Thoracic aorta (tissue), 2 donors: ENCODE measurements around the gene CPSF3. TPM values are rescaled to one million over a fixed set of nuclear protein-coding genes. Genes with fewer than 3 reads are reported as not detected.
A peak's percentile ranks its signal among the peaks of the same experiment; 100 is the strongest.
"Not testable (repeated sequence)": the region's sequence is repeated elsewhere in the genome, so short reads cannot be mapped to it uniquely, and the experiment has no call there.

ENCODE experiments used
- ATAC-seq: fragments of 150-250 bp; one replicate; pipeline ENCODE4 v1.8.0; 2017; ENCODE audit warnings: low read depth; ENCODE audit not compliant: insufficient number of reproducible peaks, low FRiP score
- DNase-seq: peaks from one replicate; pipeline ENCODE4 v3.0.0-alpha.2; 2020; ENCODE audit warnings: low spot score
- H3K27ac ChIP-seq, 2 donors: fragments of 200-600 bp; sonication (generic); 1 replicate in 1 of 2; 2 replicates in 1 of 2; pipeline ENCODE4 v1.5.1; 2016; ENCODE audit warnings: mild to moderate bottlenecking in 2 of 2, moderate library complexity in 2 of 2
- H3K27me3 ChIP-seq: fragments of 200-600 bp; sonication (generic); replicated peaks from 2 replicates; pipeline ENCODE4 v1.6.0; 2016; ENCODE audit warnings: mild to moderate bottlenecking; ENCODE audit not compliant: insufficient read depth
- H3K36me3 ChIP-seq: fragments of 200-600 bp; sonication (generic); one replicate; pipeline ENCODE4 v1.5.1; 2016
- H3K4me1 ChIP-seq, 2 donors: fragments of 200-600 bp; sonication (generic); 1 replicate in 1 of 2; 2 replicates in 1 of 2; pipeline versions ENCODE4 v1.5.1 to v1.6.0; 2016; ENCODE audit warnings: low read depth in 2 of 2, mild to moderate bottlenecking in 1 of 2; ENCODE audit not compliant: control insufficient read depth in 1 of 2
- H3K4me3 ChIP-seq: fragments of 200-600 bp; sonication (generic); 2 replicates; pipeline ENCODE4 v1.5.1; 2016; ENCODE audit warnings: mild to moderate bottlenecking
- H3K9me3 ChIP-seq: fragments of 200-600 bp; sonication (generic); 2 replicates; pipeline ENCODE4 v1.5.1; 2016
- total RNA-seq, 2 donors: library from RNA; depleted of rRNA; stranded (reverse); fragments of >200 nt; gene quantifications; one replicate each; pipeline versions ENCODE4 v1.1.0 to v1.2.3, GENCODE V29; 2016
- TF ChIP-seq, protein P1 (sequence below): fragments of 200-600 bp; sonication (generic); IDR thresholded peaks from one replicate; pipeline ENCODE4 v1.5.1; 2019; ENCODE audit warnings: antibody characterized with exemption

CPSF3 gene
- total RNA-seq, 2 donors from 2014 or later: 13.1 to 18.9 TPM

DNA sequence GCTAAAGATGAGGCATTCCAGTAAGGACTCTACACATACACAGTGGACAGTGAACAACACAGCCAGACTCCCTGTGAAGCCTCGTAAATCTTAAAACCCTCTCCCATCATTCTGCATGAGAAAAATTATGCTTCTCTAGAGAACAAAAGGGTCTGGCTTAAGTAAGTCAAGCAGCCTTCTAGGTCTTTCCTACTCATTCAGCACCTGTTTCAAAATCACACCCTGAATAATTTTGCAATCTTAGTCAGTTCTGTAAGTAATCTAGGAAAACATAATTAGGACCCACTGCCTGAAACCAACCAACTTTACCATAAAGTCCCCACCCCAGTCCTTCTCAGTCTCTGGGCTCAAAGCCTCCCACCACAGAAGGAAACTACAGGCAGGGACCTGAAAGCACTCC lies 70.6 kb downstream of the CPSF3 start:
- Histone ChIP-seq H3K27me3 (no peaks in the 10 kb centered on the region), H3K4me1 (peaks cover 4 to 12% of the 10 kb centered on the region in 2 donors), H3K27ac (no peak overlapping the region), H3K4me3 (no peak overlapping the region), H3K36me3 (peaks cover 29% of the 10 kb centered on the region), H3K9me3 (no peaks in the 10 kb centered on the region)
- ATAC-seq (no peak), DNase-seq (no peak)
- TF ChIP-seq, protein P1, sequence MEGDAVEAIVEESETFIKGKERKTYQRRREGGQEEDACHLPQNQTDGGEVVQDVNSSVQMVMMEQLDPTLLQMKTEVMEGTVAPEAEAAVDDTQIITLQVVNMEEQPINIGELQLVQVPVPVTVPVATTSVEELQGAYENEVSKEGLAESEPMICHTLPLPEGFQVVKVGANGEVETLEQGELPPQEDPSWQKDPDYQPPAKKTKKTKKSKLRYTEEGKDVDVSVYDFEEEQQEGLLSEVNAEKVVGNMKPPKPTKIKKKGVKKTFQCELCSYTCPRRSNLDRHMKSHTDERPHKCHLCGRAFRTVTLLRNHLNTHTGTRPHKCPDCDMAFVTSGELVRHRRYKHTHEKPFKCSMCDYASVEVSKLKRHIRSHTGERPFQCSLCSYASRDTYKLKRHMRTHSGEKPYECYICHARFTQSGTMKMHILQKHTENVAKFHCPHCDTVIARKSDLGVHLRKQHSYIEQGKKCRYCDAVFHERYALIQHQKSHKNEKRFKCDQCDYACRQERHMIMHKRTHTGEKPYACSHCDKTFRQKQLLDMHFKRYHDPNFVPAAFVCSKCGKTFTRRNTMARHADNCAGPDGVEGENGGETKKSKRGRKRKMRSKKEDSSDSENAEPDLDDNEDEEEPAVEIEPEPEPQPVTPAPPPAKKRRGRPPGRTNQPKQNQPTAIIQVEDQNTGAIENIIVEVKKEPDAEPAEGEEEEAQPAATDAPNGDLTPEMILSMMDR: no peak

DNA sequence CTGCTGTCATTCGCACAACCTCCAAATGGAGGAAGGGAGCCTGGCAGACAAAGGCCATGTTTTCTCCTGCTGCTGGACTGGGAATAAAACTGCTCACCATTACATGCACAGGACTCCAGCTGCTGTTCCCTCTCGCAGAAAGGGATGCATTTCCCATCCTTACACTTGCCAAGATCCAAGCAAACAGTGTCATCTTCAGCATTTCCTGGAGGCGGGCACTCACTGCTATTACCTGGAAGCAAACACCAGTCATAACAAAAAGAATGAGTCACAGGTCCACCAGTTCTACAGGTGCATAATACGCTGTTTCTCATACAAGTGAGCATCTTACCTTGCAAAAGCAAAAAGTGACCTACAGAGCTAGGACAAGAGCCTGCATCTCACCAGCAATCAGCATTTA lies 73.6 kb downstream of the CPSF3 start:
- no peaks in the 10 kb centered on the region for H3K27me3 ChIP-seq
- peaks cover 4 to 21% of the 10 kb centered on the region in 2 donors for H3K4me1 ChIP-seq
- ATAC-seq (no peak), DNase-seq (no peak)
- peaks cover 20% of the 10 kb centered on the region for H3K36me3 ChIP-seq
- no peaks in the 10 kb centered on the region for H3K9me3 ChIP-seq
- H3K4me3 ChIP-seq: no peak overlapping the region
- H3K27ac ChIP-seq: no peak overlapping the region
- TF ChIP-seq, protein P1: no peak

DNA sequence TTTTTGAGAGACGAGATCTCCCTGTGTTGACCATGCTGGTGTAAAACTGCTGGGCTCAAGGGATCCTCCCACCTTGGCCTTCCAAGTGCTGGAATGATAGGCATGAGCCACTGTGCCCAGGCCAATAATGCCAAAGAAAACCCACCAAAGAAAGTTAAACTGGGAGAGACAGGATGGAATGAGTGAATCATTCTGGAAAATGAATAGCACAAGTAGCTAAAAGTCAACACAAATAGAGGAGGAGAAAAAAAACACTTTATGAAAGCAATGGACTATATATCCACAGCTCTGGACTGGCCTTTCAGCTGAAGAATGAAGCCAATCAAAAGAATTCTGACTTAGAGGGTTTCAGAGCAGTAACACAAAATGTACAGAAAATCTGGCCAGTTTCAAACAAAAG lies 74.8 kb downstream of the CPSF3 start:
- DNase-seq: no peak
- Histone ChIP-seq H3K27me3 (no peaks in the 10 kb centered on the region), H3K36me3 (peaks cover 18% of the 10 kb centered on the region), H3K27ac (peak overlapping the region; percentile 28 to 54), H3K4me1 (peaks cover 4 to 21% of the 10 kb centered on the region in 2 donors), H3K4me3 (no peak overlapping the region), H3K9me3 (no peaks in the 10 kb centered on the region)
- TF ChIP-seq, protein P1: no peak
- ATAC-seq: peak; percentile 79

DNA sequence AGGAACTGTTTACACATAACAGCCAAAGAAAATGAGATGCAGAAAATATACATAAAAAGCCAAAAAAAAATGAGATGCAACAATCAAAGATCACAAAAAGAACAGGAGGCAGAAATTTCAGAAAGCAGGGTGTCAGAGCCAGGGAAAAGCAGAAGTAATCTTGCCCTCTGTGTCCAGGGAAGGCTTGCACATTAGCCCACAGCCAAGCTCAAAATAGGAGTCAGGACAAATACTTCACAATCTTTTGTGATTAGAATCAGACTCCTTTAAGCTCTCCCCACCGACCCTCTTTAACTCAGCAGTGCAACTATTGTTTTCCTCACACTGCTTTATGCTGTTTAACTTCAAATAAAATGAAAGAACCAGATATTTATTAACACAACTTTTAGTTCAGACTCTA lies 85.5 kb downstream of the CPSF3 start:
- DNase-seq: no peak
- H3K36me3 ChIP-seq: peaks cover 21% of the 10 kb centered on the region

DNA sequence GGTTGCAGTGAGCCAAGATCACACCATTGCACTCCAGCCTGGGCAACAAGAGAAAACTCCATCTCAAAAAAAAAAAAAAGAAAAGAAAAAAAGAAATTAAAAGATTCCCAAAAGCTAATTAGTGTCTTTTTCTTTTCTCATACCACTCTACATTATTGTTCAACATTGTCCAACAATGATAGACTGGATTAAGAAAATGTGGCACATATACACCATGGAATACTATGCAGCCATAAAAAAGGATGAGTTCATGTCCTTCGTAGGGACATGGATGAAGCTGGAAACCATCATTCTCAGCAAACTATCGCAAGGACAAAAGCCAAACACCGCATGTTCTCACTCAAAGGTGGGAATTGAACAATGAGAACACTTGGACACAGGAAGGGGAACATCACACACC lies 90.5 kb downstream of the CPSF3 start:
- not testable (repeated sequence) for H3K27me3 ChIP-seq, H3K9me3 ChIP-seq, H3K27ac ChIP-seq, H3K4me3 ChIP-seq, ATAC-seq, DNase-seq
- Histone ChIP-seq H3K36me3 (peaks cover 15% of the 10 kb centered on the region), H3K4me1 (peaks cover 6 to 12% of the 10 kb centered on the region in 2 donors)

More for the DNA sequence above, 85.5 kb downstream of the CPSF3 start:
- H3K27me3 ChIP-seq: no peaks in the 10 kb centered on the region
- peaks cover 13 to 19% of the 10 kb centered on the region in 2 donors for H3K4me1 ChIP-seq
- ATAC-seq: no peak
- peak overlapping the region in 1 of 2 donors; percentile 64 for H3K27ac ChIP-seq
- no peak overlapping the region for H3K4me3 ChIP-seq
- H3K9me3 ChIP-seq: no peaks in the 10 kb centered on the region
- TF ChIP-seq, protein P1: no peak

DNA sequence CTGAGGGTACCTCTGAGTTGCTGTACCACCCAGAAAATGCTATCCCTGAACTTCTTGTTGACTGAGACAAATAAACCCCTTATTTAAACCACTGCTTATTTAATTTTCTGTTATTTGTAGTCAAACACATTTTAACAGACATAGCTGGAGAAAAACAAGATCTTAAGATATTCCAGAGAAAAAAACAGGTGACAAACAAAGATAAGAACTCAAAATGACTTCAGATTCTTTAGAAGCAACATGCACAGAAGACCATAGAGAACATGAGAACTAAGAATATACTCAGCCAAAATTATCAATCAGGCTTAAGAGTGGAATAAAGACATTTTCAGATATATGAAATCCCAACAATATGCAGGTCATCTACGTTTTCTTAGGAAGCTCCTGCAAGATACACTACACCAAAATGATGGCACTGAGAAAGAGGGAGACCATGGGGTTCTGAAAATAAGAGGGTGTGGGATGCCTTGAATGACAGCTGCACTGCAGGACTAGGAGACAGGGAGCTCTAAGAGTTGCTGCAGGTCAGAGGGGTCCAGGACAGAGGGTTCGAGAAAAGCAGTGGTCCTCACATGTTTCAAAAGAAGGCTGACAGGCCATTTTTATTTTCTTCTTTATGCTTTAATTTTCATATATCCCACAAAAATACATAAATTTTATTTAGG lies 93.8 kb downstream of the CPSF3 start:
- Histone ChIP-seq H3K27ac (no peak overlapping the region), H3K4me3 (no peak overlapping the region), H3K9me3 (no peaks in the 10 kb centered on the region), H3K27me3 (no peaks in the 10 kb centered on the region), H3K4me1 (no peaks in the 10 kb centered on the region), H3K36me3 (peaks cover 31% of the 10 kb centered on the region)
- TF ChIP-seq, protein P1: no peak
- ATAC-seq (no peak), DNase-seq (no peak)
